HEK293T (cell line): ENCODE results near the gene USPL1.

Experiments used
- FOXA1 ChIP-seq: fragments of 450-650 bp; IDR thresholded peaks from 2 replicates; pipeline ENCODE4 v1.6.1; 2016; ENCODE audit warnings: mild to moderate bottlenecking
- FOXK2 ChIP-seq: fragments of 450-650 bp; IDR thresholded peaks from 2 replicates; pipeline ENCODE4 v1.6.1; 2016; ENCODE audit warnings: mild to moderate bottlenecking
- HDGF ChIP-seq: fragments of 450-650 bp; IDR thresholded peaks from 2 replicates; pipeline ENCODE4 v1.6.1; 2017; ENCODE audit warnings: antibody characterized with exemption, borderline replicate concordance
- NFRKB ChIP-seq: fragments of 450-650 bp; IDR thresholded peaks from 2 replicates; pipeline ENCODE4 v1.6.1; 2016; ENCODE audit warnings: mild to moderate bottlenecking, moderate library complexity
- SP1 ChIP-seq: fragments of 450-650 bp; IDR thresholded peaks from 2 replicates; pipeline ENCODE4 v1.6.1; 2017
- TARDBP ChIP-seq: fragments of 450-650 bp; IDR thresholded peaks from 2 replicates; pipeline ENCODE4 v1.6.1; 2016

DNA sequence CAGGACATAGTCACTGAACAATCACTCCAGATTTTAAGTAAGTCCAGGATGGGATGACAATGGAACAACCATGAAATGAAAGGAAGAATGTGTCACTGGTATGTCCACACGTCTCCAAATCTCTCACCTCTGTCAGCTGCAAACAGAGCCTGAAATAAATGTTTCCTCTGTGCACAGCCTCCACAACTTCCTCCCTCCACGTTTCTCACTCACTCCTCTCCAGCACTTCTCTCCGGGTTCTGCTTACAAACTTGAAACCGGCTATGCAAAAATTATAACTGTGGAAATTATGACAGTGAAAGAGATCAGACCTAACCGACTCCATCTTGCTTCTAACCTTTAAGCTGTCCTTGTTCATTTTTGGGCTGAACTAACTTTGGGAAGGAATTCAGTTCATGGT is 82.6 kb downstream of the USPL1 start:
- TF ChIP-seq FOXA1 (no peak), SP1 (no peak), TARDBP (no peak), FOXK2 (no peak), HDGF (no peak), NFRKB (no peak)
